PC-9 (cell line): ENCODE results near the gene NCBP1.

Source experiments
- CTCF ChIP-seq: fragments of 200-600 bp; sonication (generic); conservative IDR thresholded peaks from 2 replicates; pipeline ENCODE4 v1.6.1; 2017; ENCODE audit warnings: mixed run types, antibody characterized with exemption, mild to moderate bottlenecking, moderate library complexity
- EZH2 ChIP-seq: fragments of 200-600 bp; sonication (generic); IDR thresholded peaks from 2 replicates; pipeline ENCODE4 v1.8.0; 2017; ENCODE audit warnings: antibody characterized with exemption, low read depth

GRCh38 chr9:97666907-97667686 is 33.5 kb downstream of the NCBP1 start:
- no peak for TF ChIP-seq CTCF
- TF ChIP-seq EZH2 = no peak
